WERI-Rb-1 (cell line): ENCODE measurements around the gene TBPL1.

Experiments
- DNase-seq: peaks from one replicate; pipeline ENCODE4 v3.0.0-alpha.2; 2020
- H3K27ac ChIP-seq: fragments of 250-450 bp; sonication (Bioruptor Pico); 2 replicates; pipeline ENCODE4 v1.5.1; 2020; ENCODE audit warnings: mild to moderate bottlenecking, moderate library complexity
- H3K27me3 ChIP-seq: fragments of 250-450 bp; sonication (Bioruptor Pico); 2 replicates; pipeline ENCODE4 v1.5.1; 2021; ENCODE audit warnings: mild to moderate bottlenecking, low read depth, moderate library complexity; ENCODE audit not compliant: insufficient read depth, severe bottlenecking
- H3K36me3 ChIP-seq: fragments of 250-450 bp; sonication (Bioruptor Pico); 2 replicates; pipeline ENCODE4 v1.5.1; 2020; ENCODE audit warnings: mild to moderate bottlenecking, moderate library complexity
- H3K4me3 ChIP-seq: 2 replicates; pipeline ENCODE4 v1.5.1; 2011; ENCODE audit warnings: low read depth, mild to moderate bottlenecking, control low read depth, low read length
- H3K9me3 ChIP-seq: fragments of 250-450 bp; sonication (Bioruptor Pico); 2 replicates; pipeline ENCODE4 v1.5.1; 2021; ENCODE audit warnings: mild to moderate bottlenecking, moderate library complexity; ENCODE audit not compliant: severe bottlenecking
- CTCF ChIP-seq: IDR thresholded peaks from 2 replicates; pipeline ENCODE4 v1.5.1; 2011; ENCODE audit warnings: low read depth, mild to moderate bottlenecking, control low read depth, inconsistent platforms, low read length

TBPL1 gene

DNA sequence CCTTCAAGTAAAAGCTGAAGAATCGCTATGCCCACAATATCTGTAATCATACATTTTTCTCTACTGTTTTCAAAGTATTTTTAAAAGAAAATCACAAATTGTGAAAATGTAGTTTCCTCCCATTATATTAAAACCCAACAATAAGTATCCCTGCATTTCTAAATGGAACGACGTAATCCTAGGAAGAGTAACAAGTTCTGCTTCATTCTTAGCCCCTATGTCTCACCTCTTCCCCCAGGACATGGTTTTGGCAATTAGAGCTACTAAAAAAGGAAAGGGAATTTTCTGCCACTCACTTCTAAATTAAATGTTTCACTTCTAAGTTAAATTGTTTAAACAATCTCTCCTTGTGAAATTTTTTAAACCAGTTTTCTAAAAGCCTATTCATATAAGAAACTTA lies 47.4 kb downstream of the TBPL1 start:
- no peaks in the 10 kb centered on the region for H3K27me3 ChIP-seq
- no peaks in the 10 kb centered on the region for H3K9me3 ChIP-seq
- no peak for DNase-seq
- H3K36me3 ChIP-seq = no peaks in the 10 kb centered on the region
- no peak overlapping the region for H3K4me3 ChIP-seq
- no peak for TF ChIP-seq CTCF
- no peak overlapping the region for H3K27ac ChIP-seq

- no peak for TF ChIP-seq CTCF
- no peak for DNase-seq
- Histone ChIP-seq H3K4me3 (no peak overlapping the region), H3K27ac (no peak overlapping the region), H3K36me3 (no peaks in the 10 kb centered on the region), H3K9me3 (no peaks in the 10 kb centered on the region), H3K27me3 (no peaks in the 10 kb centered on the region)
These were observed 49.8 kb downstream of the TBPL1 start for GRCh38 chr6:134002821-134003220.

GRCh38 chr6:134003542-134003951 lies 50.5 kb downstream of the TBPL1 start:
- no peak for TF ChIP-seq CTCF
- no peak for DNase-seq
- Histone ChIP-seq H3K9me3 (no peaks in the 10 kb centered on the region), H3K27me3 (no peaks in the 10 kb centered on the region), H3K36me3 (no peaks in the 10 kb centered on the region), H3K27ac (no peak overlapping the region), H3K4me3 (no peak overlapping the region)

GRCh38 chr6:134004714-134005113 lies 51.7 kb downstream of the TBPL1 start:
- H3K27ac ChIP-seq = no peak overlapping the region
- no peaks in the 10 kb centered on the region for H3K27me3 ChIP-seq
- H3K36me3 ChIP-seq = no peaks in the 10 kb centered on the region
- H3K4me3 ChIP-seq = no peak overlapping the region
- no peak for DNase-seq
- no peak for TF ChIP-seq CTCF
- H3K9me3 ChIP-seq = no peaks in the 10 kb centered on the region

DNA sequence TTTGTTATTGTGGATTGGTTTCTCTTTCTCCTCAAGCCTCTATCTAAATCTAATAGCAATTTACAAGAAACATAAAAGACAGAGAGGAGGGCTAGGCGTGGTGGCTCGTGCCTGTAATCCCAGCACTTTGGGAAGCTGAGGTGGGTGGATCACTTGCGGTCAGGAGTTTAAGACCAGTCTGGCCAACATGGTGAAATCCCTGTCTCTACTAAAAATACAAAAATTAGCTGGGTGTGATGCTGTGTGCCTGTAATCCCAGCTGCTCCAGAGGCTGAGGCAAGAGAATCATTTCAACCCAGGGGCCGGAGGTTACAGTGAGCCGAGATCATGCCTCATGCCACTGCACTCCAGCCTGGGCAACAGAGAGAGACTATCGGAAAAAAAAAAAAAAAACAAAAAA lies 52.8 kb downstream of the TBPL1 start:
- H3K27ac ChIP-seq = no peak overlapping the region
- H3K36me3 ChIP-seq = no peaks in the 10 kb centered on the region
- H3K9me3 ChIP-seq = no peaks in the 10 kb centered on the region
- H3K27me3 ChIP-seq = no peaks in the 10 kb centered on the region
- TF ChIP-seq CTCF = no peak
- H3K4me3 ChIP-seq = no peak overlapping the region
- DNase-seq = no peak

GRCh38 chr6:134007077-134007476 lies 54.1 kb downstream of the TBPL1 start:
- no peak for DNase-seq
- no peak for TF ChIP-seq CTCF
- H3K9me3 ChIP-seq = no peaks in the 10 kb centered on the region
- no peak overlapping the region for H3K4me3 ChIP-seq
- H3K36me3 ChIP-seq = no peaks in the 10 kb centered on the region
- H3K27ac ChIP-seq = no peak overlapping the region
- H3K27me3 ChIP-seq = no peaks in the 10 kb centered on the region
